PFSK-1 (cell line): ENCODE results near the gene GPR18.

Source experiments
- POLR2AphosphoS5 ChIP-seq: IDR thresholded peaks from 2 replicates; pipeline ENCODE4 v1.6.1; 2012; ENCODE audit warnings: low read depth, mild to moderate bottlenecking, control low read depth, low read length, moderate library complexity
- REST ChIP-seq, 2 experiments: IDR thresholded peaks; 2 replicates each; pipeline versions ENCODE4 v1.6.1 to v1.8.0; 2011 to 2012; ENCODE audit warnings: low read depth in 2 of 2, low read length in 2 of 2, control low read depth in 1 of 2, inconsistent platforms in 1 of 2, mild to moderate bottlenecking in 1 of 2, moderate library complexity in 1 of 2; ENCODE audit not compliant: insufficient read depth in 1 of 2
- TAF1 ChIP-seq: IDR thresholded peaks from 2 replicates; pipeline ENCODE4 v1.6.1; 2012; ENCODE audit warnings: low read length, control low read depth, borderline replicate concordance; ENCODE audit not compliant: insufficient read depth

DNA sequence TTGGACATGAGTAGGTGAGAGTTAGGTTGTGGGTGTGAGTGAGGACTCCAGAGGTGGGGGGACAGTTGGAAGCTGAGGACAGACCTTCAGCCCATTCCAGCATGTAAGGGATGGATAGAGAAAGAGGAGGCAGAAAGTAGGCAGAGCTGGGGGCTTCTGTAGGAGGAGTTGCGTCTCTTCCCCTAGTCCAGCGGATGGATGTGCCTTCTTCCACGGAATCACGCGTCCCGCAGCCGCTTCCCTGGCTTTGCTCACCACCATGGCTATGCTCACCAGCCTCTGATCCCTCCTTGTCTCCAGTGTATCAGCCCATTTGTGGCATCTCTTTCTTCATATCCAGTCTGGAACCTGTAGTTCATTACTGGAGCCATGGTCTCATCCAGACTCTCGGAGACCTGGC, 52.0 kb downstream of the GPR18 start:
- TF ChIP-seq POLR2AphosphoS5 (no peak), REST (IDR thresholded peaks at IDR 0.05; ENCODE audit: insufficient read depth in 1 of 2, low read depth in 2 of 2, low read length in 2 of 2) (no peak), TAF1 (no peak)
